ENCODE data around the gene TAL1. TPM values are rescaled to one million over a fixed set of nuclear protein-coding genes. Genes with fewer than 3 reads are reported as not detected.
"Not testable (repeated sequence)": the region's sequence is repeated elsewhere in the genome, so short reads cannot be mapped to it uniquely, and the experiment has no call there.

TAL1 gene
- not detected for total RNA-seq

GRCh38 chr1:47232187-47232874, at the start of gene TAL1:
Gene TAL1 (minus strand): TSS chr1:47232225. CDS start chr1:47225888, 6,337 bp downstream.
- H3K9me3 Mint-ChIP-seq (ENCODE audit: low read depth): no peaks in the 10 kb centered on the region
- peaks cover 15% of the 10 kb centered on the region for H3K4me1 Mint-ChIP-seq
- peak within 1 kb of the TSS; percentile 6 for H3K27ac Mint-ChIP-seq
- DNase-seq (no peak), ATAC-seq (peak; percentile 18)
- no peaks in the 10 kb centered on the region for H3K36me3 Mint-ChIP-seq
- peak within 1 kb of the TSS; percentile 49 for H3K4me3 Mint-ChIP-seq
- H3K27me3 Mint-ChIP-seq: peaks cover 90% of the 10 kb centered on the region
- CTCF ChIA-PET: no interaction called here

GRCh38 chr1:47280142-47280541, 48.1 kb upstream of the TAL1 start:
- Mint-ChIP-seq H3K27ac (no peak overlapping the region), H3K4me3 (no peak overlapping the region), H3K9me3 (ENCODE audit: low read depth) (no peaks in the 10 kb centered on the region), H3K4me1 (peaks cover 6% of the 10 kb centered on the region), H3K27me3 (no peaks in the 10 kb centered on the region), H3K36me3 (peaks cover 41% of the 10 kb centered on the region)
- ATAC-seq: no peak
- CTCF ChIA-PET: no interaction called here
- no peak for DNase-seq

- Mint-ChIP-seq H3K4me1 (peaks cover 12% of the 10 kb centered on the region), H3K27ac (peak overlapping the region; percentile 0), H3K36me3 (peaks cover 37% of the 10 kb centered on the region), H3K9me3 (ENCODE audit: low read depth) (no peaks in the 10 kb centered on the region), H3K4me3 (no peak overlapping the region), H3K27me3 (no peaks in the 10 kb centered on the region)
- CTCF ChIA-PET: no interaction called here
- ATAC-seq (no peak), DNase-seq (no peak)
Observed at GRCh38 chr1:47276850-47277249, 44.8 kb upstream of the TAL1 start.

GRCh38 chr1:47275811-47276210, 43.8 kb upstream of the TAL1 start:
- Mint-ChIP-seq H3K4me1 (peaks cover 12% of the 10 kb centered on the region), H3K36me3 (peaks cover 38% of the 10 kb centered on the region)
- DNase-seq; H3K4me3 Mint-ChIP-seq; ATAC-seq; H3K27me3 Mint-ChIP-seq; H3K9me3 Mint-ChIP-seq (ENCODE audit: low read depth); H3K27ac Mint-ChIP-seq: not testable (repeated sequence)
- CTCF ChIA-PET: interaction anchor here (1.9 kb wide), 1 partner anchor 13 kb away, joined by 5 read pairs; no protein-coding TSS in a partner anchor

- H3K27ac Mint-ChIP-seq; ATAC-seq; H3K9me3 Mint-ChIP-seq (ENCODE audit: low read depth); DNase-seq; H3K27me3 Mint-ChIP-seq; H3K4me1 Mint-ChIP-seq; H3K4me3 Mint-ChIP-seq: not testable (repeated sequence)
- CTCF ChIA-PET: interaction anchor here (1.6 kb wide), 1 partner anchor 73 kb away, joined by 3 read pairs; no protein-coding TSS in a partner anchor
- H3K36me3 Mint-ChIP-seq: peaks cover 45% of the 10 kb centered on the region
Observed at GRCh38 chr1:47265529-47265928, 33.5 kb upstream of the TAL1 start.

GRCh38 chr1:47262787-47263413, 30.9 kb upstream of the TAL1 start:
- DNase-seq (peak; percentile 61), ATAC-seq (peak; percentile 53)
- H3K27me3 Mint-ChIP-seq: no peaks in the 10 kb centered on the region
- no peaks in the 10 kb centered on the region for H3K4me1 Mint-ChIP-seq
- no peaks in the 10 kb centered on the region for H3K9me3 Mint-ChIP-seq (ENCODE audit: low read depth)
- no peak overlapping the region for H3K4me3 Mint-ChIP-seq
- H3K36me3 Mint-ChIP-seq: peaks cover 41% of the 10 kb centered on the region
- no peak overlapping the region for H3K27ac Mint-ChIP-seq
- CTCF ChIA-PET: interaction anchor here (0.6 to 4.4 kb wide), 24 partner anchors 11 to 175 kb away, joined by 3 to 57 read pairs (median 4); partner anchors contain the start of genes CMPK1, FOXD2, PDZK1IP1 and STIL

- Mint-ChIP-seq H3K27me3 (no peaks in the 10 kb centered on the region), H3K36me3 (peaks cover 40% of the 10 kb centered on the region), H3K27ac (no peak overlapping the region), H3K9me3 (ENCODE audit: low read depth) (no peaks in the 10 kb centered on the region), H3K4me1 (no peaks in the 10 kb centered on the region), H3K4me3 (no peak overlapping the region)
- CTCF ChIA-PET: interaction anchor here (1.3 kb wide), 1 partner anchor 77 kb away, joined by 4 read pairs; no protein-coding TSS in a partner anchor
- no peak for ATAC-seq
- no peak for DNase-seq
Observed at GRCh38 chr1:47257224-47257623, 25.2 kb upstream of the TAL1 start.

- Mint-ChIP-seq H3K9me3 (ENCODE audit: low read depth) (no peaks in the 10 kb centered on the region), H3K27me3 (no peaks in the 10 kb centered on the region), H3K4me3 (no peak overlapping the region), H3K27ac (no peak overlapping the region), H3K4me1 (no peaks in the 10 kb centered on the region), H3K36me3 (peaks cover 45% of the 10 kb centered on the region)
- CTCF ChIA-PET: no interaction called here
- ATAC-seq (no peak), DNase-seq (no peak)
Observed at GRCh38 chr1:47252795-47253194, 20.8 kb upstream of the TAL1 start.

- DNase-seq (no peak), ATAC-seq (no peak)
- Mint-ChIP-seq H3K36me3 (peaks cover 41% of the 10 kb centered on the region), H3K27me3 (no peaks in the 10 kb centered on the region), H3K27ac (no peak overlapping the region), H3K4me1 (no peaks in the 10 kb centered on the region), H3K4me3 (no peak overlapping the region), H3K9me3 (ENCODE audit: low read depth) (no peaks in the 10 kb centered on the region)
- CTCF ChIA-PET: no interaction called here
Observed at GRCh38 chr1:47252369-47252768, 20.3 kb upstream of the TAL1 start.

GRCh38 chr1:47249755-47250154, 17.7 kb upstream of the TAL1 start:
- CTCF ChIA-PET: no interaction called here
- Mint-ChIP-seq H3K4me3 (no peak overlapping the region), H3K9me3 (ENCODE audit: low read depth) (no peaks in the 10 kb centered on the region), H3K27me3 (peaks cover 13% of the 10 kb centered on the region), H3K27ac (no peak overlapping the region), H3K36me3 (peaks cover 30% of the 10 kb centered on the region), H3K4me1 (no peaks in the 10 kb centered on the region)
- DNase-seq (no peak), ATAC-seq (no peak)

GRCh38 chr1:47244339-47244862, 12.4 kb upstream of the TAL1 start:
- Mint-ChIP-seq H3K36me3 (peaks cover 4% of the 10 kb centered on the region), H3K4me1 (peaks cover 3% of the 10 kb centered on the region), H3K4me3 (no peak overlapping the region), H3K27me3 (peaks cover 39% of the 10 kb centered on the region), H3K27ac (no peak overlapping the region), H3K9me3 (ENCODE audit: low read depth) (no peaks in the 10 kb centered on the region)
- ATAC-seq: no peak
- CTCF ChIA-PET: interaction anchor here (1.4 to 3.5 kb wide), 2 partner anchors 51 to 191 kb away, joined by 5 to 9 read pairs; no protein-coding TSS in a partner anchor
- DNase-seq: no peak

- CTCF ChIA-PET: interaction anchor here (1.4 to 3.5 kb wide), 2 partner anchors 51 to 192 kb away, joined by 5 to 9 read pairs; no protein-coding TSS in a partner anchor
- H3K27ac Mint-ChIP-seq: no peak overlapping the region
- ATAC-seq: no peak
- peaks cover 44% of the 10 kb centered on the region for H3K27me3 Mint-ChIP-seq
- H3K9me3 Mint-ChIP-seq (ENCODE audit: low read depth): no peaks in the 10 kb centered on the region
- peaks cover 1% of the 10 kb centered on the region for H3K36me3 Mint-ChIP-seq
- peaks cover 8% of the 10 kb centered on the region for H3K4me1 Mint-ChIP-seq
- no peak overlapping the region for H3K4me3 Mint-ChIP-seq
- no peak for DNase-seq
Observed at GRCh38 chr1:47243910-47244309, 11.9 kb upstream of the TAL1 start.

- Mint-ChIP-seq H3K4me1 (peaks cover 12% of the 10 kb centered on the region), H3K9me3 (ENCODE audit: low read depth) (no peaks in the 10 kb centered on the region), H3K4me3 (no peak overlapping the region), H3K36me3 (no peaks in the 10 kb centered on the region), H3K27me3 (peaks cover 58% of the 10 kb centered on the region), H3K27ac (no peak overlapping the region)
- ATAC-seq (no peak), DNase-seq (no peak)
- CTCF ChIA-PET: interaction anchor here (0.9 to 1.0 kb wide), 2 partner anchors 10 to 62 kb away, joined by 3 read pairs; no protein-coding TSS in a partner anchor
Observed at GRCh38 chr1:47241114-47242113, 9.4 kb upstream of the TAL1 start.

All from activated CD8-positive, alpha-beta memory T cell treated with anti-CD3 and anti-CD28 coated beads, Interleukin-2, amount 10 ng/mL, durations not matched to agents 7 days and 5 days (primary cell).